H9 (cell line): ENCODE measurements around the gene TAS2R46. TPM values are rescaled to one million over a fixed set of nuclear protein-coding genes. Genes with fewer than 3 reads are reported as not detected.
"Not testable (repeated sequence)": the region's sequence is repeated elsewhere in the genome, so short reads cannot be mapped to it uniquely, and the experiment has no call there.

Source experiments
- DNase-seq: peaks from one replicate; pipeline ENCODE4 v3.0.0-alpha.2; 2017
- H2AFZ ChIP-seq: one replicate; pipeline ENCODE4 v1.6.1; 2013; ENCODE audit warnings: mild to moderate bottlenecking, low read length, control low read depth, moderate library complexity
- H2AK5ac ChIP-seq: 2 replicates; pipeline ENCODE4 v1.6.1; 2013; ENCODE audit warnings: low read length, control low read depth, mixed read lengths; ENCODE audit not compliant: insufficient read length
- H2BK120ac ChIP-seq: one replicate; pipeline ENCODE4 v1.6.1; 2013; ENCODE audit warnings: low read depth, mild to moderate bottlenecking, low read length, control low read depth, inconsistent platforms; ENCODE audit not compliant: poor library complexity, severe bottlenecking
- H2BK12ac ChIP-seq: 2 replicates; pipeline ENCODE4 v1.6.1; 2013; ENCODE audit warnings: low read length, control low read depth, mixed read lengths, low read depth; ENCODE audit not compliant: insufficient read length
- H2BK15ac ChIP-seq: 2 replicates; pipeline ENCODE4 v1.6.1; 2013; ENCODE audit warnings: low read depth, low read length, control low read depth
- H2BK20ac ChIP-seq: one replicate; pipeline ENCODE4 v1.6.1; 2013; ENCODE audit warnings: low read depth, mild to moderate bottlenecking, low read length, control low read depth, inconsistent platforms; ENCODE audit not compliant: poor library complexity, severe bottlenecking
- H2BK5ac ChIP-seq: 2 replicates; pipeline ENCODE4 v1.6.1; 2013; ENCODE audit warnings: low read length, control low read depth, mixed read lengths; ENCODE audit not compliant: insufficient read length
- H3K14ac ChIP-seq: 2 replicates; pipeline ENCODE4 v1.6.1; 2013; ENCODE audit warnings: low read length, control low read depth; ENCODE audit not compliant: insufficient read depth
- H3K18ac ChIP-seq: 2 replicates; pipeline ENCODE4 v1.6.1; 2013; ENCODE audit warnings: low read depth, mild to moderate bottlenecking, mixed read lengths, low read length, control low read depth; ENCODE audit not compliant: insufficient read length
- H3K23ac ChIP-seq: 2 replicates; pipeline ENCODE4 v1.6.1; 2013; ENCODE audit warnings: low read length, control low read depth, mixed read lengths, low read depth; ENCODE audit not compliant: insufficient read length
- H3K23me2 ChIP-seq: 2 replicates; pipeline ENCODE4 v1.6.1; 2013; ENCODE audit warnings: low read depth, mild to moderate bottlenecking, mixed read lengths, low read length, control low read depth; ENCODE audit not compliant: insufficient read length, poor library complexity, severe bottlenecking
- H3K27ac ChIP-seq: 2 replicates; pipeline ENCODE4 v1.5.1; 2013; ENCODE audit warnings: low read length, control low read depth, mixed read lengths, low read depth; ENCODE audit not compliant: insufficient read length
- H3K27me3 ChIP-seq: 2 replicates; pipeline ENCODE4 v1.6.1; 2013; ENCODE audit warnings: low read length, control low read depth, inconsistent platforms; ENCODE audit not compliant: insufficient read depth
- H3K4ac ChIP-seq: 2 replicates; pipeline ENCODE4 v1.6.1; 2013; ENCODE audit warnings: low read depth, mild to moderate bottlenecking, control low read depth, inconsistent platforms, low read length, moderate library complexity
- H3K4me1 ChIP-seq: 2 replicates; pipeline ENCODE4 v1.6.1; 2013; ENCODE audit warnings: low read length, control low read depth, inconsistent platforms; ENCODE audit not compliant: insufficient read depth
- H3K4me2 ChIP-seq: 2 replicates; pipeline ENCODE4 v1.6.1; 2013; ENCODE audit warnings: low read length, control low read depth, mixed read lengths; ENCODE audit not compliant: insufficient read length, insufficient read depth
- H3K56ac ChIP-seq: 2 replicates; pipeline ENCODE4 v1.6.1; 2013; ENCODE audit warnings: low read depth, mild to moderate bottlenecking, mixed read lengths, low read length, control low read depth; ENCODE audit not compliant: insufficient read length
- H3K79me1 ChIP-seq: 2 replicates; pipeline ENCODE4 v1.6.1; 2013; ENCODE audit warnings: low read depth, mild to moderate bottlenecking, moderate library complexity, low read length, control low read depth, inconsistent platforms; ENCODE audit not compliant: insufficient read depth, poor library complexity, severe bottlenecking
- H3K79me2 ChIP-seq: 2 replicates; pipeline ENCODE4 v1.6.1; 2013; ENCODE audit warnings: low read length, control low read depth, inconsistent platforms; ENCODE audit not compliant: insufficient read depth
- H3K9ac ChIP-seq: 2 replicates; pipeline ENCODE4 v1.6.1; 2013; ENCODE audit warnings: low read length, control low read depth, mixed read lengths; ENCODE audit not compliant: insufficient read length; ENCODE audit errors: extremely low read depth
- H3K9me3 ChIP-seq: one replicate; pipeline ENCODE4 v1.6.1; 2013; ENCODE audit warnings: low read depth, low read length, inconsistent platforms; ENCODE audit not compliant: control insufficient read depth
- H3T11ph ChIP-seq: one replicate; pipeline ENCODE4 v1.6.1; 2013; ENCODE audit warnings: mild to moderate bottlenecking, low read length, control low read depth, inconsistent platforms
- H4K20me1 ChIP-seq: one replicate; pipeline ENCODE4 v1.6.1; 2013; ENCODE audit not compliant: control insufficient read depth, insufficient read length, insufficient read depth
- H4K5ac ChIP-seq: 2 replicates; pipeline ENCODE4 v1.6.1; 2013; ENCODE audit warnings: low read depth, mild to moderate bottlenecking, mixed read lengths, low read length, control low read depth; ENCODE audit not compliant: insufficient read length
- H4K8ac ChIP-seq: replicated peaks from 2 replicates; pipeline ENCODE4 v1.6.1; 2013; ENCODE audit warnings: low read length, control low read depth, mixed read lengths, low read depth; ENCODE audit not compliant: insufficient read length
- H4K91ac ChIP-seq: 2 replicates; pipeline ENCODE4 v1.6.1; 2013; ENCODE audit warnings: low read depth, mild to moderate bottlenecking, moderate library complexity, mixed read lengths, low read length, control low read depth; ENCODE audit not compliant: insufficient read length
- H3K27ac Mint-ChIP-seq, 3 experiments: 2 replicates in 2 of 3; 3 replicates in 1 of 3; pipeline ENCODE4 v1.8.0; 2020 to 2021; ENCODE audit warnings: mixed read lengths in 3 of 3, mild to moderate bottlenecking in 1 of 3, moderate library complexity in 1 of 3
- H3K27me3 Mint-ChIP-seq: 2 replicates; pipeline ENCODE4 v1.8.0; 2021; ENCODE audit warnings: low read depth, mild to moderate bottlenecking, moderate library complexity, mixed read lengths
- H3K36me3 Mint-ChIP-seq, 3 experiments: 2 replicates in 2 of 3; 3 replicates in 1 of 3; pipeline ENCODE4 v1.8.0; 2020 to 2021; ENCODE audit warnings: low read depth in 3 of 3, mixed read lengths in 3 of 3; ENCODE audit not compliant: insufficient read depth in 1 of 3
- H3K4me1 Mint-ChIP-seq, 2 experiments: 2 replicates each; pipeline ENCODE4 v1.8.0; 2020; ENCODE audit warnings: mixed read lengths in 2 of 2
- H3K4me3 Mint-ChIP-seq, 2 experiments: 2 replicates in 1 of 2; 3 replicates in 1 of 2; pipeline ENCODE4 v1.8.0; 2020 to 2021; ENCODE audit warnings: mild to moderate bottlenecking in 2 of 2, mixed read lengths in 2 of 2, moderate library complexity in 1 of 2
- H3K9me3 Mint-ChIP-seq, 2 experiments: 2 replicates in 1 of 2; 3 replicates in 1 of 2; pipeline ENCODE4 v1.8.0; 2020; ENCODE audit warnings: mild to moderate bottlenecking in 2 of 2, mixed read lengths in 2 of 2, moderate library complexity in 1 of 2
- WGBS: extraction: QIAGEN DNeasy Blood & Tissue Kit; methylation state at CpG from one replicate; pipeline ENCODE4 v1.1.7; 2013; ENCODE audit warnings: missing lambda C conversion rate, low lambda C conversion rate, mixed read lengths; ENCODE audit not compliant: insufficient read length; ENCODE audit errors: extremely low coverage; 5-methylcytosine and 5-hydroxymethylcytosine counted together
- total RNA-seq: library from RNA; stranded (reverse); gene quantifications from 2 replicates; pipeline ENCODE4 v1.2.1, GENCODE V29; 2021
- TF ChIP-seq, protein P1 (sequence below): fragments of 200-600 bp; sonication (generic); conservative IDR thresholded peaks from 3 replicates; pipeline ENCODE4 v1.8.0; 2021; ENCODE audit warnings: antibody characterized with exemption, mild to moderate bottlenecking

The TAS2R46 gene
- total RNA-seq, 1 experiment from 2014 or later, result 1.2 TPM

DNA sequence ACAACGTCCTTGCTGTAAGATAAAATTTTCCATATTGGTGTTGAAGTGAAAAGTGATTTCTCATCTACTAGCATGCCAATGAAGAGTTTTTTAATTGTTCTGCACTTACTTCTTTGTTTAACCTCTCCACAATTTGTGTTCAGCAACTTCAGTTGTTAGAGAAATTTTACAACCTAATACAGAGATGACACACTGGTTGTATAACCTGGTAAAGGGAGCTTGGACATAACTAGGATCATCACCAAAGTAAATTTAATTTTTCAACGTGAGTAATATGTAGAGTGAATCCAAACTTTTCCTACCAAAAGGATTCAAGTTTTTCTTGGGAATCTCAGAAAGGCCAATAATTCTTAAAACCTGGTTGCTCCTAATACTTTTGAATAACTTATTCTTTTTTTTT lies 43.5 kb upstream of the TAS2R46 start:
- no peak overlapping the region for H3K4me3 Mint-ChIP-seq
- no peak overlapping the region for H2AFZ ChIP-seq
- no peak overlapping the region for H4K5ac ChIP-seq
- H3K23ac ChIP-seq, result no peak overlapping the region
- no peak overlapping the region for H3K18ac ChIP-seq
- H3K4me2 ChIP-seq, result no peak overlapping the region
- no peak overlapping the region for H3K9ac ChIP-seq
- no peak overlapping the region for H4K8ac ChIP-seq
- no peak overlapping the region for H3K14ac ChIP-seq
- H3T11ph ChIP-seq, result no peak overlapping the region
- H3K27me3 ChIP-seq, result no peaks in the 10 kb centered on the region
- no peaks in the 10 kb centered on the region for H3K23me2 ChIP-seq
- no peak for DNase-seq
- H3K79me1 ChIP-seq, result no peaks in the 10 kb centered on the region
- H2BK20ac ChIP-seq, result no peak overlapping the region
- H3K4me1 Mint-ChIP-seq, result no peaks in the 10 kb centered on the region; a peak in 1 of 4 replicates
- H3K4me1 ChIP-seq, result no peaks in the 10 kb centered on the region
- H2AK5ac ChIP-seq, result no peak overlapping the region
- no peak overlapping the region for H2BK15ac ChIP-seq
- no peak overlapping the region for H3K27ac ChIP-seq
- no peaks in the 10 kb centered on the region; the same call in 1 of the 2 replicates for H3K79me2 ChIP-seq
- H3K9me3 Mint-ChIP-seq, result peaks cover 5 to 23% of the 10 kb centered on the region in 2 experiments; a peak in 4 of 5 replicates
- no peak overlapping the region for H2BK5ac ChIP-seq
- WGBS, result no CpG with 5 or more reads among the region's 2 CpGs
- H3K27me3 Mint-ChIP-seq, result no peaks in the 10 kb centered on the region
- H3K4ac ChIP-seq, result no peak overlapping the region
- TF ChIP-seq, protein P1, sequence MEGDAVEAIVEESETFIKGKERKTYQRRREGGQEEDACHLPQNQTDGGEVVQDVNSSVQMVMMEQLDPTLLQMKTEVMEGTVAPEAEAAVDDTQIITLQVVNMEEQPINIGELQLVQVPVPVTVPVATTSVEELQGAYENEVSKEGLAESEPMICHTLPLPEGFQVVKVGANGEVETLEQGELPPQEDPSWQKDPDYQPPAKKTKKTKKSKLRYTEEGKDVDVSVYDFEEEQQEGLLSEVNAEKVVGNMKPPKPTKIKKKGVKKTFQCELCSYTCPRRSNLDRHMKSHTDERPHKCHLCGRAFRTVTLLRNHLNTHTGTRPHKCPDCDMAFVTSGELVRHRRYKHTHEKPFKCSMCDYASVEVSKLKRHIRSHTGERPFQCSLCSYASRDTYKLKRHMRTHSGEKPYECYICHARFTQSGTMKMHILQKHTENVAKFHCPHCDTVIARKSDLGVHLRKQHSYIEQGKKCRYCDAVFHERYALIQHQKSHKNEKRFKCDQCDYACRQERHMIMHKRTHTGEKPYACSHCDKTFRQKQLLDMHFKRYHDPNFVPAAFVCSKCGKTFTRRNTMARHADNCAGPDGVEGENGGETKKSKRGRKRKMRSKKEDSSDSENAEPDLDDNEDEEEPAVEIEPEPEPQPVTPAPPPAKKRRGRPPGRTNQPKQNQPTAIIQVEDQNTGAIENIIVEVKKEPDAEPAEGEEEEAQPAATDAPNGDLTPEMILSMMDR, result no peak
- no peaks in the 10 kb centered on the region for H4K20me1 ChIP-seq
- no peak overlapping the region for H2BK12ac ChIP-seq
- H3K9me3 ChIP-seq, result no peaks in the 10 kb centered on the region
- H4K91ac ChIP-seq, result no peak overlapping the region
- no peak overlapping the region for H2BK120ac ChIP-seq
- H3K27ac Mint-ChIP-seq, result no peak overlapping the region
- peaks cover 52 to 66% (median 53%) of the 10 kb centered on the region in 3 experiments for H3K36me3 Mint-ChIP-seq
- no peak overlapping the region for H3K56ac ChIP-seq

DNA sequence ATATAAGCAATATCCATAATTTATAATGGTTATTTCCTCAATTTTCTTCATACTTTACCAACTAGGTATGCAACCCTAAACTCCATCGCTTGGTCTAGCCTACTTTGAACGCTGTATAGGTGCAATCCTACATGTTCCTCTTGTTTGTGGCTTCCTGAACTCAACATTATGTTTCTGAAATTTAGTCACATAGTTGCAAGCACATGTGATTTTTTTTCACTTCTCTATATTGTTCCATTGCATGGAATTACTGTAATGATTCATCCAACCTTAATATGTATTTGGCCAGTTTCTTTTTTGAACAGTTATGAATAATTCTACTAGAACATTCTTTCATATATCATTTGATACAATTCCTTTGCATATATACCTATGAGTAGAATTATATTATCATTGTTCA lies 32.8 kb upstream of the TAS2R46 start:
- H3K56ac ChIP-seq, H4K5ac ChIP-seq, H3K79me1 ChIP-seq, H2BK15ac ChIP-seq, H3K27me3 ChIP-seq, H2BK20ac ChIP-seq, H4K91ac ChIP-seq, H3K23ac ChIP-seq, H3K27me3 Mint-ChIP-seq, H3K9me3 ChIP-seq, H2BK120ac ChIP-seq, H3K23me2 ChIP-seq, H3K4ac ChIP-seq, H3K14ac ChIP-seq, H2BK12ac ChIP-seq, H4K20me1 ChIP-seq, H3K4me3 Mint-ChIP-seq, H3K27ac ChIP-seq, H4K8ac ChIP-seq, H3K9me3 Mint-ChIP-seq, DNase-seq, H3K27ac Mint-ChIP-seq, H3K4me1 ChIP-seq, H3K18ac ChIP-seq, H3T11ph ChIP-seq, H3K4me2 ChIP-seq, H2AFZ ChIP-seq, H2AK5ac ChIP-seq, H2BK5ac ChIP-seq, H3K4me1 Mint-ChIP-seq, H3K79me2 ChIP-seq, H3K9ac ChIP-seq: not testable (repeated sequence)
- WGBS, result no CpG with 5 or more reads among the region's 2 CpGs
- peaks cover 9 to 14% (median 10%) of the 10 kb centered on the region in 3 experiments for H3K36me3 Mint-ChIP-seq
